Central memory CD4-positive, alpha-beta T cell (primary cell): ENCODE measurements around the gene NFKB2.

ENCODE experiments used
- DNase-seq: peaks from one replicate; pipeline ENCODE4 v3.0.0; 2022

The NFKB2 gene

DNA sequence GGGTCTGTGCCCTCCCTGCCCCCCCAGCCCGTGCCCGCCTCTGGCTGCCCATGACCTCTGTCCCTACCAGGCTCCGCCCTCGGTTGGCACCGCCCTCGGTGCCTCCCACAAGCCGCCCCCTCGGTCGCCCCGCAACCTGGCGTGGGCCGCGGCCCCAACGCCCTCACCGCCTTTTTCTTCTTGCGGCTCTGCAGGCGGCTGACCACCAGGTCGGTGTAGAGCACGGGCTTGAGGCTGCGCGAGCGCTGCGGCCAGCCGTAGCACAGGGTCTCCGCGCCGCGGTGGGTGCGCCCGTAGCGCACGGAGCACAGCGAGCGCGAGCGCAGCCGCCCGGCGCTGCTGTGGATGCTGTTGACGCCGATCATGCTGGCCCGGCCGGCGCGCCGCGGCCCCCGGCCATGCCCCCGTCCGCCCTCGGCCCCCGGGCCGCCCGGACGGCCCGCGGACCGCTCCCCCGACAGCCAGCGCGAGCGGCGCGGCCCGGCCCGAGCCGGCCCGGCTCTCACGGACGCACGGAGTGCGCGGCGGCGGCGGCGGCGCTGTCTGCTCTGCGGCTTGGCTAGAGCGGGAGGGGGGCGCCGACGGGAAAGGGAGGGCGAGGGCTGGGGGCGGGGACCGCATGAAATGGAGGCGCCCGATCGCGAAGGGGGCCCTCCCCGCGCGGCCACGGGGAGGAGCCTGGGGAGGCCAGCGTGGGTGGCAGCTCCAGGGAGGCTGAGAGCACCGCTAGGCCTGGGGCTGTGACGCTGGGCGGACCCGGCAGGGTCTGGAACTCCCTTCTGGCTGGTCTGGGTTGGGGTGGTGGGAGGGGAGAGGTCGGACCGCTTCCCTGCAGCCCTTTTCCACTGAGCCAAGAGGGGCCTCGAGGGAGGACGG is 13.5 kb downstream of the NFKB2 start:
- peak; percentile 61 for DNase-seq

DNA sequence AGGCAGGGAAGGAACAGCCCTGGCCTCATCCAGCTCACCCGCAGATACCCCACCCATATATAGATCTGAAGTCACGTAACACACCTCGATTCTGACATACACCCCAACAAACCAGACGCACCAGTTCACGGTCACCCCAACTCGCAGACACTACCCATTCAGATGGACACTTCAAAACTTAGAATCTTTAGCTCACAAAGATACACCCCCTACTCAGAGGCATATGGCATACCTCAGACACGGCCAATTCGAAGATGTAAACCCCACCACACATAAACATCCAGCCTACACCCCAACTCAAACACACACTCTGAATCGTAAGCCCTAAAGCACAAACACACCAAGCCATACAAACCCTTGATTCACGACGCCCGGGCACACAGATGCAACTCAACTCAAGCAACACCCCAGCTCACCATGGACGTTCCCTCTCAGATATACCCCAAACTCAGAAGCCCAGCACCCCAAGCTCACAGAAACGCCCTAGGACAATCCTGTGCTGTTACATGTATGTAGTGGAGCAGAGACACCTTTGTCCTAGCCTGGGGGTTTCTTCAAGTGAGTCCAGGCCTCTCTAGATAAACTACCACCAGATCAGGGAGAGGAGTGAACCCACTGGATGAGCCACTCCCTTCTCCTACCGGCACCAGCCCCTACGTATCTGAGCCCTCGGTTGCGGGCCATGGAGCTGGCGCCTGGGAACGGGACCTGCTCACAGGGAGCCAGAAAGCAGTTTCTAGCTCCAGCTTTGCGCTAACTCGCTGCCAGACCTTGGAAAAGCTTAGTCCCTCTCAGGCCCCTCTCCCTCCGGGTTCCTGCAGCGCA is 14.3 kb downstream of the NFKB2 start:
- no peak for DNase-seq

DNA sequence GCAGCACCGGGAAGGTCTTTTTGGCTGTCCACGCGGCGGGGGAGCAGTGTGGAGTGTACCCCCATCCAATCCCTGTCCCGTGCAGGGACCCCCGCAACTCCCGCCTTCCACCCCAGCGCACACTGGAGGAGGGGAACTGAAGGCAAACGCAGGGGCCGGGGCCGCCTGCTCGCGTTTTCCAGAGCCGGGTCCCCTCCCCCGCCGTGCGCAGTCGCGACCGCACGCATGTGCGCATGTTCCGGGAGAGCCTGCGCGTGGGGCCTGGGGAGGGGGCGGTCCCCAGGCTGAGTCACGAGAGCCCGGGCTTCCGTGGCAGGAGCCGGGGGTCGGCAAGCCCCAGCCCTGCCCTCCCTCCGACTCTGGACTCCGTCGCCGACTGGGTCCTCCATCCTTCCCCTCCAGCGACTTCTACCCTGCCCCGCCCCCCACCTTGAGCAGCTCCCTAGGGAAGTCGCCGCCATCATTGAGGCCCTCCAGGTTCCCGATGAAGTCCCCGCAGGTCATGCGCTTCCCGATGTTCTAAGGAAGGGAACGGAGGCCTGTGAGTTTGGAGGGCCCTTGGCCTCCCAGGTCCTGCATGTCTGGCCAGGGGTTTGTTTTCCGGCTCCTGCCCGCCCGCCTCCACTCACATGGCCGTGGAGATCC is 15.0 kb downstream of the NFKB2 start:
- peak; percentile 47 for DNase-seq

DNA sequence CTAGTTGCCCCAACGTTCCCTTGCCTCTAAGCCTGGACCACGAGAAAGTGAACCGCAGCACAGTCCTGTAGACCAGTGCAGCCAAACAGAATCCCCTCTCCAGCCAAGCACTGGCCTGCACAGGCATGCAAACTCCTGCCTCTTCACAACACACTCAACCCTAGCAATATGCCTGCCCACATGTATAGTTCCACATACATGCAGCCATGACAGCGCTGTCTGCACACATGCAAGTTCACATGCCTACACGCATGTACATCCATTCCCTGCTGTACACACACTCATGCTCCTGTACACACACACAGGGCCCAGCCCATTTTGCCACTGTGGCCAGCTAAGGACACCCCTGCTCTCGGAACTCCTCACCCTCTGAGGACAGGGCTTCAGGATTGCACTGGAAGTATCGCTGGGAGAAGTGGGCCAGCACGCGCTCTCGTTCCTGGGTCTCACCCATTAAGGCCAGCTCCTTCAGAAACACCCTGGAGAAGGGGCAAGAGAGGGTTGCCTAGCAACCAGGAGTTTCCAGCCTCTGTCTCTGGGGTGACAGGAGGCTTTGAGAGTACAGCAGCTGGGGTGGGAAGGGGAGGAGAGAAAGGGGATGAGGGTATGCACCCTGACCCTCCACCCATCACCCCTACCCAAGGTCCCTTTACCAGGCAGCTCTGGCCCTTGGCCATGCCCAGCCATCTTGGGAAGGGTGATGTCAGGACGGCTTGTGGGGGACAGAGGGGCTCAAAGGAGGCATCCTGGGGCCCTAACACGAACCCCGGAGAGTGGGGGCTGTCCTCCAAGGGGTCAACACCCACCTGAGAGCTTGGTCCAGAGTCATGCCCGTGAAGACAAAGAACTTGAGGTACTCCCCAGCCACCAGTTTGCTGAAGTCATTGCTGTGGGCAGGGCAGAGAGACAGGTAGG is 16.1 kb downstream of the NFKB2 start:
- no peak for DNase-seq

DNA sequence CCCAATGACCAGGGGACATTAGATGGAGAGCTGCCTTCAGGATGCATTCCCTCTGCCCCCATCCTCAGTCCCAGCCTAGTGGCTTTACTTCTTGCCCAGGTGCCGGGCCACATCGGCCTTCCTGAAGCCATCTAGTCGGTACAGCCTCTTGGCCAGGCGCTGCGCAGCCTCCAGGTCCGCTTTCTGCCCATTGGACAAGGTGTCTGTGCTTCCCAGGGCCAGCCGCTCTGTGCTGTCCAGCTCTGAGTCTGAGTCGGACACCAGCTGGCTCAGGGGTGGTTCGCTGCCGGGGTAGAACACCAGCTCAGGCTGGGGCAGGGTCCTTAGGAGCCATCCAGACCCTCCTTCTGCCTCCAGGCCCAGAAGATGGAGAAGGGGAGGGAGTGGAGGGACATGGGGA is 16.8 kb downstream of the NFKB2 start:
- DNase-seq, result no peak

DNA sequence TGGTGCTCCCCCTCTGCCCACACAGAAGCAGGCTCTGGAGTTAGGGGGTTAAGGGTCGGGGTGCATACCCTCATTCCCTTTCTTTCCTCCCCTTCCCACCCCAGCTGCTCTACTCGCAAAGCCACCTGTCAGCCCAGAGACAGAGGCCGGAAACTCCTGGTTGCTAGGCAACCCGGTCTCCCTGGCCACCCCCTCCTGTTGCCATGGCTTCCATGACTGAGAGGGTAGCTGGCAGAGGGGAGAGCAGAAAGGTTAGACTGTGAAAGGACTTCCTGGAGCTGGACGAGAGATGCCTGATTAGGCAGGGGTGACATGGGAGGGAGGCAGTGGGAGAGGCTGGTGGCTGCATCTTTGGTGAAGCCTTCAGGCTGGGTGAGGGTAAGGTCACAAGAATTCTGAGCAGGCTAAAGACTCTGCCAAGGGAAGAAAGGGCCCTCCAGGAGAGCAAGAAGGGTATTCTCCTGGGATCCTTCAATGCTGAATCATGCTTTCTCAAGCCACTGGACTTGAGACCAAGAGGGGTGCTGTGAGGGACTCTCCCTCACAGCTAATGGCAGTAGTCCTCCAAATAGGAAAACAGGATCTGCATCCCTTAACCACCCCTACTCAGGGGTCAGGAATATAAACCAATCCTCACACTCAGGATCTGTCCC is 17.7 kb downstream of the NFKB2 start:
- no peak for DNase-seq

DNA sequence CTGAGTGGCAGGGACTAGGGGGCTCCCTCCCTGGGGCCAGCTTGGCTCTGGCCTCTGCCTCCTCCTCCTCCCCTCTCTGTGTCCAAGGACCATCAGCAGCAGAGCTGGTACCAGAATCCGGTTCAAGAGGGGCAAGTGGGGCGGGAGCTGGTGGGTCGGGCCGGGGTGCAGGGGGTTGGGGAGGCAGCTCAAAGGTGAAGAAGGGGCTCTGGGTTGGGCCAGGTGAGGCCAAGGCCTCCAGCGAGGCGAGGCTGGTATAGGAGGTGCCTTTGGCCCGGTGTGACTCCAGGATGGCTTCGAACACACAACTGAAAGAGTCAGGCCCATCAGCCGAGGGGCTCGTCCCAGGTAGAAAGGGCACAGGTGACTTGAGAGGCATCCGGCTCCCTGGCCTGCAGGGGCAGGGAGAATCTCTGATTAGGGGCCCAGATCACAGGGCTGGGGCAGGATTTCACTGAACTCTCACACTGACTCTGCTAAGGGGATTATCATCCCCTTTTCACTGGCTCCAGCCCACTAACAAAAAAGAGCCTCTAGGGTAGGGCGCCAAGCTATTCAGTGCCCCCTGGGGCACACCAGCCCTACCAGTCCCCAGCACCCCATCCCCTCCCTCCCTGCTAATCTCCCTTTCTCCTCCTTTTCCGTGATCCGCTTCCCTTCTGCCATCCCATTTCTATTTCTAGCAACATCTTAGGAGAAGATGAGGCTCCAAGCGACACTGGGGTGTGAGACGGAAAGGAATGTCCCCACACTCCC is 18.5 kb downstream of the NFKB2 start:
- DNase-seq, result no peak

DNA sequence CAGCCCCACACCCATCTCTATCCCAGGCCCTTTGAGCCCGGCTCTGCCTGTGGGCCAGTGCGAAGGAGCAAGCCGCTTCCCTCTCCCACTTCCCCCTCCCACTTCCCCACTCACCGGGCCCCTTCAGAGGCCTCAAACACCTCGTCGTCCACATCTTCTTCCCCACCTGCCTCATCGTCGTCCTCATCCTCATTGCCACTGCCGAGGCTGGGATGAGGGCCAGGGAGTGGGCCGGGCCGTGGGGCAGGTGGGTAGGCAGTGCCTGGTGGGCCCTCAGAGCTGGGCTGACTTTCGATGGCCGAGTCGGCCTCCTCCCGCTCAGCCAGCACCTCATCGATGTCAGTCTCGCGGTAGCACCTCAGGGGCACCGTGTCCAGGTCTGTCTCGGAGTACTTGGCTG is 19.2 kb downstream of the NFKB2 start:
- DNase-seq, result no peak

DNA sequence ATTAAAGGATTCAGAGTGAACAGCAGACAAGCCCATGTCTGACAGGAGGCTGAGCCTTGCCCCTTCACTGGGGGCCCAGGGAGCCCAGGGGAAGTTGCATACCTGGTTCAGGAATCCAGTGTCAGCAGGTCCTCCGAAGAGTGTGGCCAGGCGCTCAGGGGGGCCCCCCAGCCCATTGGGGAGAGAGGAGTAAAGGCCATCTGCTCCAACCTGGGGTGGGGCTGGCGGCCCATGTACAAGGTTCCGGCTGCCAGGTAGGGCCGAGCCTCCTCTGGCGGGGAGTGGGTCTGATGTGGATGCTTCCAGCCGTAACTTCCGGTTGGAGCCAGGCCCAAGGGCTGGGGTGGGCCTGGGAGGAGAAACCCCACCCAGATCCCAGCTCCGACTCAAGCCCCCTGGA is 20.8 kb downstream of the NFKB2 start:
- DNase-seq, result no peak

DNA sequence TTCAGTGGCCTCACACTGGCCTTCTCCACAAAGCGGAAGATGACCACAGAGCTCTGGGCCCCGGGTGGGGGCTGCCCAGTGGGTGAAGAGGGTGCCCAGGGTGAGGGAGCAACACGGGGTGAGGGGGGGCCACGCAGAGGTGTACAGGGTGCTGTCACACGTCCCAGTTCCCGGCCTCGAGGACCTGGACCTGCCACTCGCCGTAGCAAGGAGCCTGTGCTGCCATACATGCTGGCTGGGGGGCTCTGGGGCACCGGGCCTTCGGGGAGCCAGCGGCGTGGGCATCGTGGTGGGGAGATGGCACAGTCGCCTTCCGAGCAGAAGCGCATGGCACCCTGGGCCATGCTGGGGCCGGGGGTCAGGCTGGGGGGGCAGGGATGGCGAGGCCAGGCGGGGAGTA is 21.2 kb downstream of the NFKB2 start:
- DNase-seq, result no peak

DNA sequence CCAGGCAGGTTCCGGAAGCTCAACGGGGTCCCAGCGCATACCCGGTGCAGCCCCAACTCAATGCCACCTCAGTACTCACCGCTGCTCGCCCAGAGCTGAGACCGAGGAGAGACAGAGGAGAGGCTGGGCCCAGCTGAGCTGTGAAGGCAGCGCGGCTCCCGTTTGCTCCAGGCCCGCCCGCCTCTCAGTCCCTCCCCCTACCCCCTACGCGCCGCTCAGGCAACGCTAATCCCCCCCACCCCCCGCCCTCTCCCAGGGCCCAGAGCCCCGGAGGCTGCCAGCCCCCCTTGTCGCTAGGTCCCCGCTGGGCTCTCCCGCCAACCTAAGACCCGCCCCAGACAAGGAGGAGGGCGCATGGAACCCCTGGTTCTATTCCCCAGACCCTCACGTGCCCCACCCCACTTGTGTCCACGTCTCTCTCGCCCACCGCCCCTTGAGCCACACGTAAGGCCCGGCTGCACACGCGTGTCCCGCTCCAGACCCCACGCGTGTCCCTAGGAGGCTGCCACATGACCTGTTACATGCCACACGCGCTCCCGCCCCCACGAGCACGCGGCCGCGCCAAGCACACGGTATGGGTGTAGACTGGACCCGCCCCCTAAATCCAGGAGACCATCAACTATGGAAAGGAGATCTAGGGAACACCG is 23.2 kb downstream of the NFKB2 start, which contains the start of gene PSD:
Gene PSD (minus strand): TSS at position 164 of the 647 bp plus-strand sequence. CDS start 1,747 bp downstream, outside the sequence.
- DNase-seq, result no peak

DNA sequence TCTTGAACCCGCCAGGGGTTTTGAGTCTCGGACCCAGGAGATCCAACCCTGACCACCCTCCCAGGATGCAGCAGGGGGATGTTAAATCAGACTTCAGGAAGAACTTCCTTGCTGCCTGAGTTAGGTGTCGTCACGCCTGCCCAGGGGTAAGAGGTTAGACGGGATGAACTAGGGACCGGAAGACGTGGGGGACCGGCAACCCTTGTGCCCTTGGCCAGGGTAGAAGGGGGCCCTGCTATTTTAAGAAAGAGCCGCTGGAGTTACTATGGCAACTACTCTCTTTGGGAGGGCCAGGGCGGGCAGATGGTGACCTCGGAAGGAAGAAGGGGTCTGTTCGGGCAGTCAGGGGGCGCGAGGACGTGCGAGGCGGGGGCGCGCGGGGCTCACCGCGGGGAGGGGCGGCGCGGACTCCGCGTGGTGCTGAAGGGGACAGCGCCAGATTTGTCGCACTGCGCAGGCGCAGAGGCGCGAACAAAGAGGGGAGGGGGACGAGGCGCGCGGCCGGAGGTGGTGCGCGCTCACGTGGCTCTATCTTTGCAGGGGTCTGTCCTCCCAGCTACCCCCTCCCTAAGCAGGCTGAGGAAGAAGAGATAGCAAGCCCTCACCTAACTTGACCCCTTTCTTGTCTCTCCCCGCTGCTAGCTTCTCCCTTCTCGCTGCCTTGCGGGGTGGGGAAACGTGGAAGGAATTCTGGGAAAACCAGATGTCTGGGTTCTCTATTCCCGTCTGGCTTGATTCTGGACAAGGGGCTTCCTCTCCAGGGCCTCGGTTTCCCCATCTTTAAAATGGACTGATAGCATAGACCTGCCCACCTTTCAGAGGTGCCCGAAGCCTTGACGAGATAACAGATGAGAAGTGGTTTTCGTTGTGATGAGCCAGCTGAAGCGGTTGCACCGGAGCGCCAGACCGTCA is 24.0 kb downstream of the NFKB2 start:
- DNase-seq, result peak; percentile 63

DNA sequence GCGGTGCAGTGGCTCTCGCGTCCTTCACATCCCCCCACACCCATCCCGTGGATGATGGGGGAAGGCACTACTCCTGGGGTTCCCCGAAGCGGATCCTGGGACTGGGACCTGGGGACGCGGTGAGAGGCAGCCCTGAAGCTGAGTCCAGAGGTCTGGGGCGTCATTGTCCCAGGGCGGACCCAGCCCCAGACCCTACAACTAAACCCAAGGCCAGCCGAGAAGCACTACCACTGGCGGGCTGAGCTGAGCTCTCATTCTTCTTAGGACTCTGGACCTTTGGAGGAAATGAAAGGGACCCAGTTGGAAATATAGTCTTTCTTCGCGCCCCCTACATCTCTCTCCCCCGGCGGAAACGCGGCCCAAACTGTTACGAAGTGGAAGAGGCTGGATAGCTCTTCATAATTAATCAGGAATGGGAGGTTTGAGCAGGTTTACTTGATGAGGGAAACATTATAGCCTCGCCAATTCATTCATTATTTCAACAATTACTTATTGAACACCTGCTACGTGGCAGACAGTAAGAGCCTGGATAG is 24.7 kb downstream of the NFKB2 start:
- DNase-seq, result no peak

DNA sequence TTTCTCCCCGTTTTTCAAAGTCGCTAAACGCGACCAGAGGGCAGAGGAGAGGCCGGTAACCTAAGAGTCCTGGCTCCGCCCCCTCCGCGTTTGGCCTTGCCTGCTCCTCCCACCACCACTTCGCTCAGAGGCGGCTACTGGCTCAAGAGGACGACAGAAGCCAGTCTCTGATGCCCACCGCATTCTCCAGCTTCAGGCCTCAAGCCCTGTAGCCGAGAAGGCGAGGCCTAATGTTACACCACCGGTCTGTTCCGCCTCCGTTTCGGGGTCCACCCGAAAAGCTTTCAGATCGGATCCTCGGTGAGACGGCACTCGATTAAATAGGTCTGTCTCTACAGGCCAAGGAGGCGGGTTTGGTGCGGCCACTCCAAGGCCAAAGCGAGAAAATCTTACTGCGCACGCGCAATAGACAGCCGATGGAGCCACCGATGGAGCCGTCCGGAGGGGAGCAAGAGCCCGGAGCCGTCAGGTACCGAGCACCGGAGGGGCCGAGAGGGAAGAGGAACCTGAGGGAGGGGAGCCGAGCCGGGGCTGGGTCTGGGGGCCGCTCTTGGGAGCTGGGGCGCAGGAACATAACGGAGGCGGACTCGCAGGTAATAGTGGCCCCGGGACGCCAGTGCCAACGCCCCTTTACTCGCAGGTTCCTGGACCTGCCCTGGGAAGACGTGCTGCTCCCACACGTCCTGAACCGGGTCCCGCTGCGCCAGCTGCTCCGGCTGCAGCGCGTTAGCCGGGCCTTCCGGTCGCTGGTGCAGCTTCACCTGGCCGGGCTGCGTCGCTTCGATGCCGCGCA is 25.4 kb downstream of the NFKB2 start, which contains the start of gene FBXL15:
Gene FBXL15 (plus strand): TSS at position 123 of the 793 bp plus-strand sequence. CDS start 294 bp downstream, at position 417.
- DNase-seq, result peak; percentile 91

DNA sequence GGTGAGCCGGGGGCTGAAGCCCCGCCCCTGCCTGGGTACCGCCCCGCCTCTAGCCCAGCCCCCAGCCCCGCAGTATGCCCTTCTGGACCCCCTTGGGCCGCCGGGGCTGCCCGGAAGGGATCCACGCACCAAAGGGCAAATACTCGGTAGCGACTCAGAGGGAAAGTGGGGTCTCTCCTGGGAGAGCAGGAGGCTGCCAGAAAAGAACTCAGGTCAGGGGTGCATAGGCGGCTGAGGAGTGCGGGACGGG is 25.9 kb downstream of the NFKB2 start:
- no peak for DNase-seq

DNA sequence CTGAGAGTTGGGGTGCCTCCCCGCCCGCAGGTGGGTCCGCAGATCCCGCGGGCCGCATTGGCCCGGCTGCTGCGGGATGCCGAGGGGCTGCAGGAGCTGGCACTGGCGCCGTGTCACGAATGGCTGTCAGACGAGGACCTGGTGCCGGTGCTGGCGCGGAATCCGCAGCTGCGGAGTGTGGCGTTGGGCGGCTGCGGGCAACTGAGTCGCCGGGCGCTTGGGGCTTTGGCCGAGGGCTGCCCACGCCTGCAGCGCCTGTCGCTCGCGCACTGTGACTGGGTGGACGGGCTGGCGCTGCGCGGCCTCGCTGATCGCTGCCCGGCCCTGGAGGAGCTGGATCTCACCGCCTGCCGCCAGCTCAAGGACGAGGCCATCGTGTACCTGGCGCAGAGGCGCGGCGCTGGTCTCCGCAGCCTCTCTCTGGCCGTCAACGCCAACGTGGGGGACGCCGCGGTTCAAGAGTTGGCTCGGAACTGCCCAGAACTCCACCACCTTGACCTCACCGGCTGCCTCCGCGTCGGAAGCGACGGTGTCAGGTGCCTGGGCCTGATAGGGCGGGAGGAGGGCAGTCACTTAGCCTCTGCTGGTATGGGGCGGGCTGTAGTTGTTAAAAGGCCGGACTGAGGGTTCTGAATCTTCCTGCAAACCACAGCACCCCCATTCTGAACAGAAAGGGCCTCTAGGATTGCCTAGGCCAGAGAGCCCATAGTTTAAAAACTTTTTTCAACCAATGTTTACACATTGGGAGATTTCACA is 26.4 kb downstream of the NFKB2 start:
- no peak for DNase-seq

DNA sequence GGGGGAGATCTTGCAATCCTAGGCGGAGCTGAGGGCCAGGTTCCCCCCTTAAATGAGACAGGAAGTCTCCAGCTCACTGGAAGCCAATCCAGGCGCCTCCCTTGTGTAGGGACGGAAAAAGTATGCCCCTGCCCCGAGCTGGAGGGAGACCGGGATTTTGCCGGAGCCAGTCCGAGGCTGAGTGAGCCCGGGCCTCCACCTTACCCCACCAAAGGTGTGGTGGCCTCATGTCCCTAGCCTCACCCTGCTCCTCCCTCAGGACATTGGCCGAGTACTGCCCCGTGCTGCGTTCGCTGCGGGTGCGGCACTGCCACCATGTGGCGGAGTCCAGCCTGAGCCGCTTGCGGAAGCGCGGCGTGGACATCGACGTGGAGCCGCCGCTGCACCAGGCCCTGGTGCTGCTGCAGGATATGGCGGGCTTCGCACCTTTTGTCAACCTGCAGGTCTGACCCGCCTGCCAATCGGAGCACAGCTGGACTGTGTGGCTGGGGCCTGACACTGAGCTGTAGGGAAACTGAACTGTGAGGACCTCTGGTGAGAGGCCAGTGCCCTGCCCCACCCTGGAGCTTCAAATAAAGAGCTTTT is 27.1 kb downstream of the NFKB2 start:
- no peak for DNase-seq
